CD4-positive, alpha-beta T cell treated with Interleukin-4 for 1 hour (primary cell): ENCODE results near the gene NCK1.

Experiments
- DNase-seq, 2 donors: peaks; one replicate each; pipeline ENCODE4 v3.0.0-alpha.2; 2020 to 2022

NCK1 gene

DNA sequence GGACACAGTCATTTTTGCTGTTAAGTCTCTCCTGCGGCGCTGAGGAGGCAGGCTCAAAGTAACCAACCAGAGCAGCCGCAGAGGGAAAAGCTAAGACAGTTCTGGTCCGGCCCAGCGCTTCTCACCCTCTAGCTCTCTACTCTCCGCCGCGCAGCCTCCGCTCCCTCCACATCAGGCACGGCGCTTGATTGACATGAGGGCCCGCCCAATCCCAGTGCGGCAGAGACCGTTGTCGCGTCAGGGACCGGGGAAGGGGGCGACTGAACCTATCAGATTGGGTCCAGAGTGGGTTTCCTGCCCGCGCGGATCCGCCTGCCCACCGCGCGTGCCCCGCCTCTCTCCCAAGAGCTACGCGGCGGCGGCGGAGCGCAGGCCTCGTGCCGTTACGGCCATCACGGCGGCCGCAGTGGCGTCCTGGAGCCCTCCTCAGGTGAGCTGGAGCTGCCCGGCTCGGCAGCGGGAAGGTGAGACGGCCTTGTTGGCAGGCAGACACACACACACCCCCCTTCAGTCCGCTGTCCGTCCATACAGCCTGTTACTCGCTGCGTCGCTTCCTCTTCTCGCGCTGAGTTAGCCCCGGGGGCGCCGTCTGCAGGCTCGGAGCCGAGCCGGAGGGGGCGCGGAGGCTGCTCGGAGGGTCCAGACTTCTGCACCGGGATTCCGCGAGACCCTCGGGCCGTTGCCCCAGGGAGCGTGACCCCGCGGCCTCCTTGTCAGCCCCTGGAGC, at the start of gene NCK1:
Gene NCK1, plus strand, starts transcription at position 319 of the 727 bp plus-strand sequence. CDS start 65,794 bp downstream, outside the sequence.
- peak; percentile 98 for DNase-seq

DNA sequence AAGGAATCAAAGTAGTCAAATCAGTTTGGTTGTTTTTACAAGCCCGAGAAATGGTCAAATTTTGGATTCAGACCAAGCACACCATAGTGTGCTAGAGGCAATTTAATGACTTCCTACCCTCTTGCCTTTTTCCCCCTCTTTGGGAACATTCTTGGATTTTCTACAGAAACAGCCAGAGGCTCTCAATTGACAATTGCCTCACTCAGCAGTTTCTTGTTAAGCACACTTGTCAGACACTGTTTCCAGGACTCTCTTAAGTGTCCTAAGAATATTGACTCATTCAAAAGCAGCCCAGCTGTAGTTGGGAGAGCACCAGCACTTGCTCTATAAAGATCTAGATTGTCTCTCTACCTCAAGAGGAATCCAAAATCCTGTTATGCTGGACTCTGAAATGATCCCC, 44.6 kb upstream of the NCK1 start:
- no peak for DNase-seq

DNA sequence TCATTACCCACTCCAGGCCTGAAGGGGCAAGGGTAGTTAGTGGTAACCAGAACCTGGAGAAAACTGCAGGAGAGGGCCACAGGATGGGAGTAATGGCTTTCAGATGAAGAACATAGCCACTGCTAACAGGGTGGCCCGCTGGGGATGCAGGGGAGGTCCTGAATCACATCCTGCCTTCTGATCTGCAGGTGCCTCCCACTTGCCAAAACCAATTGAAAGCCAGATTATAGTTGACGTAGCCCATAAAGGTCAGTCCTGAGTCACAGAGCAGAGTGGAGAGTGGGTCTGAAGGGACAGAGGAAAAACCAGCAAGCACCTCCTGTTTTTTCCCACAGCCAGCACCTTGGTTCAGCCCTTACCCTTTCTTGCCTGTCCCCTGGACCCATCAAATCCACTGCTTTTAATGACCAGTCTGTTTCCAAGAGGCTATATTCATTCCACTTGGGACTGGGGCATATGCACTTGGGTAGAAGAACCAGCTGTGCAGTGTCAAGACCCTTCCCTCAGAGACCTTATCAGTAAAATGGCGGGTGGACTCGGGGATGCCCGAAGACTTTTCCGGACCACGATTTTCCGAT, 43.7 kb upstream of the NCK1 start:
- peak; percentile 18 to 44 for DNase-seq

DNA sequence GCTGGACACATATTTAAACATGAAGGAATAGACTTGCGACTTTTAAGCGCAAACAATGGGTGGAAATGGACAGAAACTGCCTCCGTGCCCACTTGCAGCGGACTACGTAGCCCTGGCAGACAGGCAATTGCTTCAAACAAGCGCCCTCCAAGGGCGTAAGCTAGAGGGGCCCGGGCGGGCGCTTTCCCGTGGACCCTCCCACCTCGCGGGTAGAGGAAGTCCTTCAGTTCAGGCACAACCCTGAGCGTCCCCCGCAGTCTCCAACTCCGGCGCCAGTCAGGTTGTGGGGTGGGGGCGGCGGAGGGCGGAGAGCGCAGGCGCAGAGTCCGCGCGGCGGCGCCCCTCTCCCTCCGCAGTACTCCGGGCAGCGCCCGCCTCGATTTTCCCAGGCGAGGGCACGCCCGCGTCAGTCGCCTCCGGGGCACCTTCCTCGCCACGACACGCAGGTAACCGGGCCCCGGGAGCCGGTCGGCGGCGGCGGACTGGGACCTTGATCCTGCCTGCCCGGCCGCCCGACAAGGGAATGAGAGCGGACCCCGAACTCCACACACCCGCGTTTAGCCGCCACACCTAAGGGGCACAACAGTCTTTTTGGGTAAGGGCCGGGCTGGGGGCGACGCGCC, 43.1 kb upstream of the NCK1 start, which contains the start of gene SLC35G2:
Gene SLC35G2, plus strand, starts transcription at position 358 of the 623 bp plus-strand sequence. CDS start 35,335 bp downstream, outside the sequence.
- peak; percentile 31 to 42 for DNase-seq

DNA sequence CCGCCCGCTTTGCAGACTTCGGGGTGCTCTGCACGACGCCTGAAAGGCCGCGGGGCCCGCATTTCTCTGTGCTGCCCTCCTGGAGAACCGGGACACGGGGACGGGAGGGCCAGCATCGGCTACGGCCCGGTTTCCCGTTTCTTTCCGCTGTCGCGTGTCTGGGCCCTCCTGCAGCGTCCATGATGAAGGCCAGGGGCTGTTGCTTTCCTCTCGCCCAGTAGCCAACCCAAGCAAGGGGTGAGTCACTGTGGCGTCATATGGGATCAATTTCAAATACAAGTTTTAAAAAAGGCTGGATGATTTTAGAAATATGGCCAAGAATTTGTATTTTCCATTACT, 42.6 kb upstream of the NCK1 start:
- DNase-seq = no peak

DNA sequence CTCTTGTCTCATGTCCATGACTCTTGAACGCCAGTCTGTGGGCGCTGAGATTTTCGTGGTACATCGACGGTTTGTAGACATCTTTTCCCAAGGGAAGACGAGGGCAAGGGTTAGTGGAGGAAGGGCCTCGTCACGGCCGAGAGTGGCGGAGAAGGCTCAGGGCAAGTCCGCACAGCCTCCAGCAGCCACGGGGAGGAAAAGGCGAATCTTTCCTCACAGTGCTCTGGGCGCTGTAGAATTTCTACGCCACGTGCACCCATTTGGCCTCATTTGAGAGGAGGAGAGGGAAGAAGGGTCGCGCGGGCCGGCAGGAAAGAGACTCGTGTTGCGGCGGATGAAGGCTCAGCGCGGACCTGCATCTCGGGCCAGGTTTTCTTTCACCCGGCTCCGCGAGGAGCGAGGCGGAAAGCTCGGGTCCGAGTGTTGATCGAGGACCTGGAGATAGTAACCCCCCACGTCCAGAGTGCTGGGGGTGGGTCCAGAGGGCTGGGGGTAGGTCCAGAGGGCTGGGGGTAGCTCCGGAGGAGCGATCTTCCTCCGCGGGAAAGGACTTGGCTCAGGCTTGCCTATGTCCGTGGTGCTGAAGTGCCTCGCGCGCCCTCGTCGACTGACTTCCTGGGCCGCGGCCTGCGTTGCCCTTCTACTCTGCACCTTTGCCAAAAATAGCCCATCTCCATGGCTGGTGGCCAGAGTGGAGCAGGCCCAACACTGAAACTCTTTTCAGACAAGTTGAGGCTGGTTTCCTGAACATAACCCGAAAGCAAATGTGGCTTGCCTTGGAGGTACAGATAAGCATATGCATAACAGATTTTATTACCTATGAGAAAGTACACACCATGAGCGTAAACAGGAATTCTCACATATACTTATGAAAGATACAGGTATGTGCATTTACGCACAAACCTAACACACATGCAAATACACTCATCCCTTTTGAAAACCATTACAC, 42.0 kb upstream of the NCK1 start:
- DNase-seq = peak; percentile 27 to 33

DNA sequence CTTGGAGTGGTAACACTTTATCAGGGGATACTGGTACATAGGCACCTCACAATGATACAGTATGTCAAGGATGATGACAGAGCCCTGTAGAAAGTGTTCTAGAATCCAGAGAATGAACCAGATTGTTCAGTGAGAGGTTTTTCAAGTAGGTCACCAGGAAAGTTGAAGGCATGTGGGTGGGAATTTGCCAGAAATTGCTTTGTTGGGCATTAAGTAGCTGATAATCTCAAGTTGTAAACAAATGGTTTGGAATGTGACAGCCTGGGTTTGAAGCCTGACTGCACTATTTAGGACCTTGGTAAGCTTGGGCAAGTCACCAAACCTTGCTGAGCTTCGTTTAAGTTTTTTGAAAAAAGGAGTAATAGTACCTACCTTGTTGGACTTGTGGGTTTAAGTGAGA, 30.5 kb upstream of the NCK1 start:
- DNase-seq = no peak

DNA sequence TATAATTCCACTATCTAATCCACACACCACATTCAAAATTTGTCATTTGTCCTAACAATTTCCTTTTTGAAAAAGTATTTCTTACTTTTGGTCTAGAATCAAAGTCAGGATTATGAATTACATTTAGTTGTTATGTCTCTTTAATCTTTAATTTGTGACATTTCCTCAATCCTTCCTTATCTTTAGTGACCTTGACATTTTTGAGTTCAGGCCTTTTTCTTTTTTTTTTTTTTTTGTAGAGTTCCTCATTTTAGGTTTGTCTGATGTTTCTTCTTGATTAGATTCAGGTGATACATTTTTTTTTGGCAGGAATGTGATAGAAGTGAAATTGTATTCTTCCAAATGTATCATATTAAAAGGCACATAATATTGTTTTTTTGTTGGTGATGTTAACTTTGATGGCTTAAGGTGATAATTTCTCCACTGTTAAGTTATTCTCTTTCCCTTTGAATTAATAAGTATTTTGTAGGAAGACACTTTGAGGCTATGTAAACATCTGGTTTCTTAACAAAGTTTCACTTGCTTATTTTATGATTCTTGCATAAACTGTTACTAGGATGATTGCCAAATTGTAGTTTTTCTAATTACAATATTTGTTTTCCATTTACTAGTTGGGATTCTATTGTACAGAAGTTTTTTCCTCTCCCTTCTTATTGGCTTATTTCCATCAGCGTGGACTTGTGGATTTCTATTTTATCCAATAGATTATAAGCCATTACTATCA, 26.8 kb upstream of the NCK1 start:
- DNase-seq = no peak

DNA sequence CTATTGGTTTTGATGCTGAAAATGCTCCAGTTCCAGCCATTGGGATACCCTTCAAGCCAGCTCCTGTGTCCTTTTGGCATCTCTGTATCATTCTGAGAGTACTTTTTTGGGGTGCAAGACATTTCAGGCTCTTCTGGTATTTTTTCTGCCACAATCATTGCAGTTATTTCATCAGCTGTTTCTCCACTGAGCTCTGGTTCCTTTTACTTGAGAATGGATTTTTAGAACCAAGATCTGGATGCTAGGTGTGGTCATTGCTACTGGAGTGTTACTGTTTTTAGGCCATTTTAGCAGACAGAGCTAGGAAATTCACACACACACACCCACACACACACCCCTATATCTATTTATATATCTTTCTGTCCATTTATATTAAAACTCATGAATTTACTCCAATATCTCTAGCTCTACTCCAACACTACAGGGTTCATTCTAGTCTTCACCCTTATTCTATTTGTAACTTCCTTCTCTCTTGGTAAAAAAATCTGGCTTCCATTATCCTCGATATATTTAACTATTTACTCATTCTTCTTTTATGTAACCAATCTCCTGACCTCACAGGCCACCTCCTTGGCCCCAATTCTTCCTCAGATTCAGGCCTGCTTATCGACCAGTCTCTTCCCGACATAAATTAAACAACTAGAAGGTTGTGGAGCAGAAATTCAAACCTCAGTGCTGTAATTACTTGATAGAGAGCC, 26.0 kb upstream of the NCK1 start:
- no peak for DNase-seq

DNA sequence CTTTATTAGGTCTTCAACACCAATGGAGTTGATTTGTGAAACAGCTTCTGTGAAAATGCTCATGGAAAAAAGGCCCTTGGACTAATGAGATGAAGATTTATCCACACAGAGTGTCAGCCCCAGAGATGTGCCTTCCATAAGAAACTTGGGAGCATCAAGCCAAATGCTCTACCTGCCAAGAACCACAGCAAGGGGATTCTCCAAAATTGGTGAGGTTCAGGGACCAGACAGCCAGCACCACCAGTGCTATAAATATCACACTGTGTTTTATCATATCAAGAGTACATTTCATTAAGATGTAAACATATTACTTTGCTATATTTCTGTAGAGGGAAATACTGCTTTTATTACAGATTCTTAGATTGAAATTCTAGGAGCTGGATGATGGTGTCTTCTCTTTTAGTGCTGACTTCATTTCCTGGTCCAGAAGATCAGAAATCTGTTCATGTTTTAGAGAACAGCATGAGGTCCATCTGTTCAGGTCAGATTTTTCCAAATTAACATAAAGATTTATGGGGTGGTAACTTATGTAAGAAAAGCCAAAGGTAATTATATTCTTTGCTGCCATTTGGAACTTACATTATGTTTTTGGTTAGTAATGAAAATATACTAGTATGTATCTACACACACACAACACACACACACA, 25.4 kb upstream of the NCK1 start:
- no peak for DNase-seq

DNA sequence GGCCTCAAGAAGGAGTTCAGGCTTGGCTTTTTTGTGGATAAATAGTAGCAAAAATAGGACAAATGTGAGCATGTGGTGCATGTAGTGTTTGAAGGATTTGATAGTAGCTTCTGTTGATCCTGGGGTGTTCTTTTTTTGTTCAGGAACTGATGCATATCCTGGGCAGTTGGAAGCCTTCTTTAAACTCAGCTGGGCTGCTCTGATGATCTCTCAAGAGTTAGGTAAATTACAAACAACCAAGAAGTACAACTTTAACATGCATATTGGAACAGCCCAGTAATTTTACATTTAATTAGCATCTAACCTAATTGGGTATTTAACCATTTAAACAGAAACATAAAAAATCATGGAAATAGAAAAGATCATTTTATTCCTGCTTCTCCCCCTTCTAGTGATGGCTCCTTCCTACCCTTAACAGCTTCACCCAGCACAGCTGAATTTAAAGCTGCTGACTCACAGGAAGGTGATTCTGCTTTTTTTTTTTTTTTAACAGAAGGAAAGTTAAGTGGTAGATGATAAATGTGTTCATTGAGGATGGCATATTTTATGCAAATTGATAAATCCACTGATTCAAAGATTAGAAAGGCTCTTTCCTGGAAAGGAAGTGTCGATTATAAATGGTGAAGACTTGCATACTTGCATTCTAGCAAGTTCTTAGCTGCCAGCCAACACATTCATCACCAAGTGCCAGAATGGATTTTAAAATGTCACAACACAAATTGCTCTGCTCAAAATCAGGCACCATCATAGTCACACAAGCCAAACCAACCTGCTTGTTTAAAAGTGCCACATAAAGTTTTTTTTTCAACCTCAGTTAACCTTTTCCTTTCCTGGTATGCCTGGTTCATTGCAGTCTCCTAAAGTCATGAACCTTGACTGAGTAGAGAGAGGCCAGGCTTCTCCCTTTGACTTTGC, 23.1 kb upstream of the NCK1 start:
- DNase-seq = no peak

DNA sequence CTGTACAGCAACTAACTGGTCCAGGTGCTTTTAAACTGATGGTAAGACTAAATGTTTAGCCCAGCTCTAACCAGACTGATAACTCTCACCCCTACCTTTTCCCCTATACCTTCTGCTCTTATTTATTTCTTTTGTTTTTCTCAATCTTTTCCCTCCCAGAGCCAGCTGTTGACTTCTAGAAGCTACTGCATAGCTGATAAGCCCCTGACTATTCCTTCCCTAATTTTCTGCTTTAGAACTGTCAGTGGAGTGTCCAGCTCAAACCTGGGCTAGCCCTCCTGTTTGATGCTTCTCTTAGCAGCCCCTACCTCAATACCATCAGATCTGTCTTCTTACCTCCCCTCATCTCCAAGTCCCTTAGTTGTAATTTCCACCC, 22.5 kb upstream of the NCK1 start:
- no peak for DNase-seq

DNA sequence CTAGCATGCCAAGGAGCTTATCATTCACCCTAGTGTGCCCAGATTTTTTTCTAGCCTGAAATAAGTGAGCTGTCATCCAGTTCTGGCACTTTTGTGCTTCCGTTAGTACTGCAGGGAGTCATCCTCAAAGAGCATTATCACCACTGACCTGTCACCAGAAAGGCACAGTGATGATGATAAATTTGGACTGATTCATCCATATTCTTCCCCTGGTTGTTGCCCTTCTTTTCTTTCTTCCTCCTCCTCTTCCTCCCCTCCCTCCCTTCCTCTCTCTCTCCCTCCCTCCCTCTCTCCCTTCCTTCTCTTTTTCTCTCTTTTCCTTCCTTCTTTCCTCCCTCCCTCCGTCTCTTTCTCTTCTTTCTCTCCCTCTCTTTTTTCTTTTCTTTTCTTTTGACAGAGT, 21.8 kb upstream of the NCK1 start:
- DNase-seq = no peak

DNA sequence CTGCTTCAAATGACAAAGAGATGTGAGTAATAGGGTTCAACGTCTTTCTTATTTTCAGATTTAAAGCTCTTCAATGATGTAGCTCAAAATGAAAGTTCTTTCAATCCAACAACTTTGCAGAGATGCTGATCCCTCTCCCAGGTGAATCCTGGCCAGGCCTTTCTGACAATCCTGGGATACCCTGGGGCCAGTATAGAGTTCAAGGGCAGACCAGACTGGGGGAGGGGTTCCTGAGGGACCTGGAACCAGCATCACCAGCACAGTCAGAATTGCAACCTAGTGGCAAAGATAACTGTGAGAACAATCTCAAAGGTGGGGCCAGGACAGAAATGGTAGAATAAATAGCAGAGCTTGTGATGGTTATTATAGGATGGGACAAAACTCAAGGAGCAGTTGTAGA, 19.7 kb upstream of the NCK1 start:
- no peak for DNase-seq

DNA sequence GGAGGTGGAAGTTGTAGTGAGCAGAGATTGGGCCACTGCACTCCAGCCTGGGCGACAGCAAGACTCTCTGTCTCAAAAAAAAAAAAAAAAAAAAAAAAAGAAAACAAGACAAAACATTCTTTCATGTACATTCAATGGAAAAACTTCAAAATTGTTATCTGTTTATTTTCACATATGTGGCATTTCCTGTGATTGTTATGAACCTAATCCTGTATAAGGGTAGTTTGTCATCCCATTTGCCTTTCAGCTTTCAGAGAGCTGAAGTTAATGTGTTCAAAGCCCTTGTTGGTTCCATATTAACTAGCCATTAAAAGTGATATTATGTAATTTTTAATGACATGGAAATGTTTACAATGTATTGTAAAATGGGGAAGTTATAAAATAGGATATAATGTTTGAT, 17.3 kb upstream of the NCK1 start:
- no peak for DNase-seq

DNA sequence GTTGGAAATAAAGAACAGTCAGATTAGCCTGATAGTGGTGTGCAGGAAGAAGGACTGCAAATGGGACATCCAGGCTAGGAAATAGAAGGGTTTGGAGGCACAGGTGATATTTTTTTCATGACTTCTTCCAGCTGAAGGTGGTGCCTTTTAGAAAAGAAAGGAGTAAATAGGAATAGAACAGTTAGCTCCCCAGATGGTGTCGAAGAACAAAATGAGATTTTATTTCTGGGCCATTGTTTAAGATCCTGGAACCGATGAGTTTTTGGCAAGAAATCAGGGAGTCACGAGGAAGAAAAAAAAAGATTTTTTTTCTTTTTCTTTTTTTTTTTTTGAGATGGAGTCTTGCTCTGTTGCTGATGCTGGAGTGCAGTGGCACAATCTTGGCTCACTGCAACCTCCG, 9.8 kb upstream of the NCK1 start:
- no peak for DNase-seq

DNA sequence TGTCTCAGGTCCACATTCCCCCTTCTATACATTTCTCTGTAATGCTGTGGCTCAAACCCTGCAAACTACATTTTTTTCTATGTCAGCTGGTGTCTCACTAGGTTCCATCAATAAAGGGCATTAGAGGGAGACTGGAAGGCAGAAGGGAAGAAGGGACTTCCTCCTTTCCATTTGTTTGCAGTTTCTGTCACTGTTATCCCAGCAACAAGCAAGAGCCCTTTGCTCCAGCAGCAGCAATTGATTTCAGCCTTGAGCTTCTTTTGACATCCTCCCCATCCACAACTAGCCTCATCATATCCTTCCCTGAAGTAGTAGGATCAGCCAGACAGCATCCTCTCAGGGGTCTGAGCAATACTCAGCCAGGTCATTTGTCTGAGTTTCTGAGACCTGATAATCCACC, 5.3 kb upstream of the NCK1 start:
- no peak for DNase-seq

DNA sequence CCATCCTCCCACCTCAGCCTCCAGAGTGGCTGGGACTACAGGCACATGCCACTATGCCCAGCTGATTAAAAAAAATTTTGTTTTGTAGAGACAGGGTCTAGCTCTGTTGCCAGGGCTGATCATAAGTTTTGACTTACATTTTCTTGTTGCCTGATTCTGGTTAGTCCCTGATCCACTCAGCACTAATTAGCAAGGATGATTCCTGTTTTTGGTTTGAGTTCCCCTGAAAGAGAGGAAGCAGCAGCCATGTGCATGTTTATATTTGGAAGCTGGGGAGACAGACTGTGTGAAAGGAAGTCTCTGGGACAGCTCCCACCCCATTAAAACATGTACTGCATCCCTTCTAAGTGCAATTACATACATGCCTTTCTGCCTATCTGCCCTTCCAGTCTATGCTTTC, 3.6 kb upstream of the NCK1 start:
- peak in 1 of 2 donors; percentile 12 for DNase-seq

DNA sequence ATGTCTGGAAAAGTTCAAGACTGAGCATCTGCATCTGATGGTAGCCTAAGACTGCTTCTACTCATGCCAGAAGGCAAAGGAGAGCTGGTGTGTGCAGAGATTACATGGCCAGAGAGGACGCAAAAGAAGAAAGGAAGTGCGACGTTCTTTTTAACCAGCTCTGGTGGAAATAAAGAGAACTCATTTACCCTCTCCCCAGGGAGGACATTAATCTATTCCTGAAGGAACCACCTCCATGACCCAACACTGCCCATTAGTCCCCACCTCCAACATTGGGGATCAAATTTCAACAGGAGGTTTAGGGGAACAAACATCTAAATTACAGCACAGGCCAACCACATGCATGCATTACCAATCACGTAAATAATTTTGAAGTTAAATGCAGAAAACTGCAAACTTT, 1.5 kb upstream of the NCK1 start:
- DNase-seq = no peak

DNA sequence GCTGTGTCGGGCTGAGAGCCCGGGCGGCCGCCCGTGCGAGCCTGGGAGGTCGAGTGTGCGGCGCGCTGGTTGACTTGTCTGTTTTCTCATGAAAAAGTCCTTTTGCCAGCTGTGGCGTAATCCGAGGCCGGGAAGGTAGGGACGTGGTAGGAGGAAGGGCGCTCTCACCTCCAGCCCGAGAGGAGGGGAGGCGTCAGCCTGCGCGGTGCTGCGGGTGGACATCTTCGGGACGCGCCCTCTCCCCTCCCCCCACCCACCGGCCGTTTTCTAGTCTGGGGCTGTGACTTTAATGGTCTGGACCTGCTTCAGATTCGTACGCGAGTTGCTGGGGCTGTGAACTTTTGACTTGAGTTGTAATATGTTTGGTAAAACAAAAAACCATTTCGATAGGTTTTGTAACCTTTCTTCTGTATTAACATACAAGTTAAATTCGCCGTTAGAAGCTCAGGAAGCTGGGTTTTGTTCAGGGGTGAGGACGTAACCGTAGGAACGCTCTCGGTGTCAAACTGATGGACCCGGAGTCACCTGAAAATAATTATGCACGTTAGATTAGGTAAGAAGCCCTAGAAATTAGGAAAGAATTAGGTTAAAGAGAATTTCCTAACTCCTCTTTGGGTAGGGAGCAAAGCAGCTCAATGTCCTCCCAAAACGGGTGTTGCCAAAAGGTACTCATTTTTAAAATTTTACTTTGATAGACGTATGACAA, 762 bp downstream of the NCK1 start:
- DNase-seq = peak; percentile 53 to 58
